Liver (tissue), 9 donors: ENCODE measurements around the gene EFNA3. TPM values are rescaled to one million over a fixed set of nuclear protein-coding genes. Genes with fewer than 3 reads are reported as not detected.
A peak's percentile ranks its signal among the peaks of the same experiment; 100 is the strongest.

Source experiments
- DNase-seq: peaks from one replicate; pipeline ENCODE4 v3.0.0-alpha.2; 2017; ENCODE audit warnings: low spot score
- H3K27ac ChIP-seq, 2 donors: one replicate each; pipeline ENCODE4 v1.7.0; 2013; ENCODE audit warnings: inconsistent platforms in 2 of 2, low read length in 2 of 2, control low read depth in 1 of 2, low read depth in 1 of 2, mild to moderate bottlenecking in 1 of 2
- H3K27me3 ChIP-seq, 4 donors: one replicate each; pipeline versions ENCODE4 v1.6.1 to v1.7.0; 2013; ENCODE audit warnings: low read length in 3 of 4, inconsistent platforms in 1 of 4, mild to moderate bottlenecking in 1 of 4, moderate library complexity in 1 of 4; ENCODE audit not compliant: control insufficient read depth in 4 of 4, insufficient read depth in 4 of 4
- H3K36me3 ChIP-seq, 4 donors: one replicate each; pipeline versions ENCODE4 v1.6.1 to v1.7.0; 2013; ENCODE audit warnings: low read length in 3 of 4, mild to moderate bottlenecking in 3 of 4, low read depth in 1 of 4, moderate library complexity in 1 of 4; ENCODE audit not compliant: control insufficient read depth in 4 of 4, insufficient read depth in 3 of 4
- H3K4me1 ChIP-seq, 4 donors: one replicate each; pipeline versions ENCODE4 v1.6.1 to v1.7.0; 2013; ENCODE audit warnings: low read length in 3 of 4, mild to moderate bottlenecking in 3 of 4, moderate library complexity in 1 of 4; ENCODE audit not compliant: control insufficient read depth in 4 of 4, insufficient read depth in 4 of 4
- H3K4me3 ChIP-seq, 3 donors: one replicate each; pipeline versions ENCODE4 v1.6.1 to v1.7.0; 2013; ENCODE audit warnings: low read length in 3 of 3, control low read depth in 1 of 3, low read depth in 1 of 3, mild to moderate bottlenecking in 1 of 3
- H3K9ac ChIP-seq, 2 donors: one replicate each; pipeline ENCODE4 v1.7.0; 2013; ENCODE audit warnings: low read length in 2 of 2, mild to moderate bottlenecking in 2 of 2, moderate library complexity in 2 of 2, control low read depth in 1 of 2, low read depth in 1 of 2
- H3K9me3 ChIP-seq, 4 donors: one replicate each; pipeline versions ENCODE4 v1.6.1 to v1.7.0; 2013; ENCODE audit warnings: low read length in 3 of 4; ENCODE audit not compliant: control insufficient read depth in 4 of 4
- ATF3 ChIP-seq: IDR thresholded peaks from 2 replicates; pipeline ENCODE4 v1.6.1; 2016; ENCODE audit warnings: antibody characterized with exemption
- CTCF ChIP-seq: fragments of 150-350 bp; IDR thresholded peaks from 2 replicates; pipeline ENCODE4 v1.5.1; 2017; ENCODE audit warnings: improper control_type of control experiment, low read depth, low read length; ENCODE audit not compliant: missing input control
- FOXA1 ChIP-seq: IDR thresholded peaks from 2 replicates; pipeline ENCODE4 v1.6.1; 2016; ENCODE audit warnings: antibody characterized with exemption
- FOXA2 ChIP-seq: IDR thresholded peaks from 2 replicates; pipeline ENCODE4 v1.6.1; 2016; ENCODE audit warnings: antibody characterized with exemption
- GABPA ChIP-seq, 2 donors: IDR thresholded peaks in 1 of 2; conservative IDR thresholded peaks in 1 of 2; 2 replicates each; pipeline ENCODE4 v1.6.1; 2016; ENCODE audit warnings: antibody characterized with exemption in 2 of 2, mild to moderate bottlenecking in 1 of 2, moderate library complexity in 1 of 2
- HNF4A ChIP-seq, 2 donors: conservative IDR thresholded peaks; 2 replicates each; pipeline ENCODE4 v1.6.1; 2016; ENCODE audit warnings: antibody characterized with exemption in 2 of 2, mild to moderate bottlenecking in 2 of 2
- HNF4G ChIP-seq: IDR thresholded peaks from 2 replicates; pipeline ENCODE4 v1.6.1; 2016; ENCODE audit warnings: antibody characterized with exemption
- JUND ChIP-seq, 2 donors: IDR thresholded peaks; 2 replicates each; pipeline ENCODE4 v1.6.1; 2016; ENCODE audit warnings: antibody characterized with exemption in 2 of 2
- MAX ChIP-seq: IDR thresholded peaks from 2 replicates; pipeline ENCODE4 v1.6.1; 2016; ENCODE audit warnings: antibody characterized with exemption
- NR2F2 ChIP-seq: IDR thresholded peaks from 2 replicates; pipeline ENCODE4 v1.6.1; 2016; ENCODE audit warnings: antibody characterized with exemption
- RAD21 ChIP-seq, 2 donors: IDR thresholded peaks; 2 replicates each; pipeline ENCODE4 v1.6.1; 2016; ENCODE audit warnings: antibody characterized with exemption in 2 of 2, mild to moderate bottlenecking in 2 of 2
- REST ChIP-seq: IDR thresholded peaks from 2 replicates; pipeline ENCODE4 v1.6.1; 2016; ENCODE audit warnings: antibody characterized with exemption, mild to moderate bottlenecking
- RXRA ChIP-seq, 2 donors: IDR thresholded peaks; 2 replicates each; pipeline ENCODE4 v1.6.1; 2017 to 2018; ENCODE audit warnings: antibody characterized with exemption in 2 of 2, mild to moderate bottlenecking in 1 of 2
- SP1 ChIP-seq: IDR thresholded peaks from 2 replicates; pipeline ENCODE4 v1.6.1; 2018; ENCODE audit warnings: antibody characterized with exemption, mild to moderate bottlenecking
- TAF1 ChIP-seq: conservative IDR thresholded peaks from 2 replicates; pipeline ENCODE4 v1.6.1; 2016; ENCODE audit warnings: antibody characterized with exemption, mild to moderate bottlenecking
- YY1 ChIP-seq: IDR thresholded peaks from 2 replicates; pipeline ENCODE4 v1.6.1; 2016; ENCODE audit warnings: antibody characterized with exemption, mild to moderate bottlenecking
- ZBTB33 ChIP-seq: IDR thresholded peaks from 2 replicates; pipeline ENCODE4 v1.6.1; 2016; ENCODE audit warnings: antibody characterized with exemption
- WGBS: extraction: QIAGEN DNeasy Blood & Tissue Kit; methylation state at CpG from one replicate; pipeline ENCODE4 v1.1.7; 2013; 5-methylcytosine and 5-hydroxymethylcytosine counted together
- polyA plus RNA-seq, 2 donors: library from polyadenylated mRNA; stranded (reverse) in 1 of 2; unstranded in 1 of 2; fragments of 200-250 nt in 1 of 2; fragments of >200 nt in 1 of 2; fragmentation: Nextera tagmentation in 1 of 2; extraction: Ambion mirVana in 1 of 2; gene quantifications; one replicate each; pipeline versions ENCODE4 v1.2.1 to v1.2.3, GENCODE V29; 2013 to 2015
- total RNA-seq, 2 donors: library from RNA; depleted of rRNA; stranded (reverse); fragments of >200 nt; gene quantifications; one replicate each; pipeline ENCODE4 v1.2.3, GENCODE V29; 2014
- donor health status: healthy.
- donor health status: healthy.
- donor health status: healthy.
- donor health status: healthy.
- donor health status: healthy.

EFNA3 gene
- total and polyA plus RNA-seq, 4 donors, result 0.47 to 3.7 (median 1.1) TPM

GRCh38 chr1:155039308-155039669 is 39.3 kb upstream of the EFNA3 start:
- 81% methylated on average over 4 of the region's 4 CpGs for WGBS
- H3K27ac ChIP-seq, result peak overlapping the region in 1 of 2 donors; percentile 38

GRCh38 chr1:155040358-155041093 is 38.1 kb upstream of the EFNA3 start:
- Histone ChIP-seq H3K9ac (no peak overlapping the region), H3K4me1 (peaks cover 10 to 43% (median 32%) of the 10 kb centered on the region in 4 donors), H3K27me3 (no peaks in the 10 kb centered on the region), H3K36me3 (no peaks in the 10 kb centered on the region), H3K27ac (no peak overlapping the region), H3K4me3 (no peak overlapping the region), H3K9me3 (no peaks in the 10 kb centered on the region)
- 96% methylated on average over 14 of the region's 14 CpGs for WGBS
- no peak for DNase-seq
- no peak for TF ChIP-seq HNF4G
- TF ChIP-seq RAD21 (IDR thresholded peaks at IDR 0.05), result no peak
- TF ChIP-seq SP1, result no peak
- TF ChIP-seq ZBTB33, result no peak
- TF ChIP-seq JUND (IDR thresholded peaks at IDR 0.05), result no peak
- TF ChIP-seq FOXA1, result no peak
- no peak for TF ChIP-seq MAX

More at GRCh38 chr1:155039308-155039669, 39.3 kb upstream of the EFNA3 start:
- TF ChIP-seq CTCF, result no peak
- no peak for TF ChIP-seq HNF4A (conservative IDR thresholded peaks at IDR 0.05)
- TF ChIP-seq FOXA2, result no peak
- no peak for TF ChIP-seq HNF4G
- no peak for TF ChIP-seq FOXA1
- no peak for TF ChIP-seq RAD21 (IDR thresholded peaks at IDR 0.05)
- no peak for TF ChIP-seq ATF3
- no peak for TF ChIP-seq NR2F2
- no peak for TF ChIP-seq TAF1
- no peak for TF ChIP-seq YY1
- TF ChIP-seq GABPA (IDR thresholded peaks at IDR 0.05 in 1 of 2, conservative IDR thresholded peaks at IDR 0.05 in 1 of 2), result no peak
- TF ChIP-seq REST, result no peak
- no peak for TF ChIP-seq RXRA (IDR thresholded peaks at IDR 0.05)
- H3K4me1 ChIP-seq, result peaks cover 8 to 32% (median 22%) of the 10 kb centered on the region in 4 donors
- H3K9me3 ChIP-seq, result no peaks in the 10 kb centered on the region
- H3K27me3 ChIP-seq, result no peaks in the 10 kb centered on the region
- no peaks in the 10 kb centered on the region for H3K36me3 ChIP-seq
- no peak overlapping the region for H3K4me3 ChIP-seq
- DNase-seq, result no peak
- no peak overlapping the region for H3K9ac ChIP-seq
